HCT116 (cell line): ENCODE data around the gene SPTBN4.

ENCODE experiments used
- CTCF ChIP-seq, 3 experiments: fragments of 200-600 bp in 1 of 3; sonication (generic) in 1 of 3; IDR thresholded peaks in 2 of 3; conservative IDR thresholded peaks in 1 of 3; 2 replicates each; pipeline ENCODE4 v1.5.1; 2012 to 2017; ENCODE audit warnings: low read depth in 2 of 3, low read length in 2 of 3, antibody characterized with exemption in 1 of 3, borderline replicate concordance in 1 of 3, control low read depth in 1 of 3, mild to moderate bottlenecking in 1 of 3, mixed read lengths in 1 of 3, mixed run types in 1 of 3, moderate library complexity in 1 of 3; ENCODE audit not compliant: insufficient read depth in 1 of 3
- ZNF274 ChIP-seq: fragments of 200-500 bp; sonication (Bioruptor generic); IDR thresholded peaks from 2 replicates; pipeline ENCODE4 v1.6.1; 2014; ENCODE audit warnings: mild to moderate bottlenecking, low read depth, low read length, inconsistent platforms

DNA sequence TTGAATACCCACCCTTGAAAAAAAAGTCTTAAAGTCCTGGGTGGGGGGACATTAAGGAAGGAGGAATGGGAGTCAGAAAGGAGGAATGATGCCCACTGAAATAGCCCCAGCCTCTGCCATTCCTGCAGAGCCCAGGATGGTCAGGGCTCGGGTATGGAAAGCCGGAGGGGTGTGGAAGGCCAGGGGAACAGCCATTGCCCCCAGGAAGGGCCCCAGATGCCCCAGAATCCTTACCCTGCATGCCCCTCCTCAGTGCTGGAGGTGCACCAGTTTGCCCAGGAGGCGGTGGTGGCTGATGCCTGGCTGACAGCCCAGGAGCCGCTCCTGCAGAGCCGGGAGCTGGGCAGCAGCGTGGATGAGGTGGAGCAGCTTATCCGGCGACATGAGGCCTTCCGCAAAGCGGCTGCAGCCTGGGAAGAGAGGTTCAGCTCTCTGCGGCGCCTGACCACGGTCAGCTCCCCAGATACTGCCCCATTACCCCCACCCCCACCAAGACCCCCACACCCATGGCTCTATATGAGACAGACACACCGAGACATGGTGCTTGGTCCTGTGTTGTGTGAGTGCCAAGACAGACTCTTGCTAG, 99.2 kb downstream of the SPTBN4 start:
- TF ChIP-seq CTCF (IDR thresholded peaks at IDR 0.05 in 2 of 3, conservative IDR thresholded peaks at IDR 0.05 in 1 of 3; ENCODE audit: borderline replicate concordance in 1 of 3, insufficient read depth in 1 of 3, low read depth in 2 of 3, low read length in 2 of 3) (no peak), ZNF274 (no peak)
